SK-N-MC (cell line): ENCODE results near the gene ITPKC.

Source experiments
- EZH2 ChIP-seq: fragments of 200-600 bp; sonication (generic); IDR thresholded peaks from one replicate; pipeline ENCODE4 v1.6.1; 2017; ENCODE audit warnings: antibody characterized with exemption
- FOXP2 ChIP-seq: optimal IDR thresholded peaks from 2 replicates; pipeline ENCODE3; 2011; ENCODE audit warnings: mild to moderate bottlenecking, moderate library complexity; ENCODE audit not compliant: insufficient read depth; ENCODE audit errors: extremely low read length, control extremely low read depth
- POLR2AphosphoS5 ChIP-seq: IDR thresholded peaks from 2 replicates; pipeline ENCODE4 v1.6.1; 2012; ENCODE audit warnings: mild to moderate bottlenecking, low read depth, low read length, borderline replicate concordance

DNA sequence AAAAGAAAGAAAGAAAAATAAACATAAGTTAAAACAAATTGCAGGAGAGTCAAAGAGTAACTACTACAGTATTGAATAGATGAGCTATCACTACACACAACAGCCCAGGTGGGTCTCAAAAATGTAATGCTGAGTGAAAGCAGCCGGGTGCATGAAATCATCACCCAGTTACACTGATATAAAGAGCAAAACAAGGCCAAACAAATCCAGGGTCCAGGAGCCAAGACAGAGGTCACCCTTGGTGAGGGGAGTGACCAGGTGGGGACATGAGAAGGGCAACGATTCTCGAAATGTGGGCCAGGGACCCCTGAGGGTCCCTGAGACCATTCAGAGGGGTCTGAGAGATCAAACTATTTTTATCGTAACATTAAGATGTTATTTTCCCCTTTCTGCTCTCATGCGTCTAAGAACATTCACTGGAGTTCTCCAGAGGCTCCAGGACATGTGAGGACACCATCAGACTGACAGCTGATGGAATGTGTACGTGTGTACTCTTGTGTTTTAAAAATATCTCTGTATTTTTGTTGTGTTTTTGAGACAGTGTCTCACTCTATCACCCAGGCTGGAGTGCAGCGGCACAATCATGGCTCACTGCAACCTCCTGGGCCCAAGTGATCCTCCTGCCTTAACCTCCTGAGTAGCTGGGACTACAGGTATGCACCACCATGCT lies 10.8 kb upstream of the ITPKC start:
- no peak for TF ChIP-seq EZH2
- TF ChIP-seq FOXP2 = no peak
- TF ChIP-seq POLR2AphosphoS5 = no peak
